COLO668 (cell line): ENCODE results near the gene SNAP29.
"Not testable (repeated sequence)": the region's sequence is repeated elsewhere in the genome, so short reads cannot be mapped to it uniquely, and the experiment has no call there.

Source experiments
- DNase-seq: peaks from one replicate; lab custom pipeline; 2025; ENCODE audit not compliant: unreplicated experiment; lab: John Stamatoyannopoulos, UW

SNAP29 gene

GRCh38 chr22:20834206-20834605 lies 24.6 kb upstream of the SNAP29 start:
- no peak for DNase-seq

- DNase-seq = no peak
Measured at GRCh38 chr22:20834725-20835124, 24.1 kb upstream of the SNAP29 start.

- DNase-seq = no peak
Measured at GRCh38 chr22:20836987-20837823, 21.6 kb upstream of the SNAP29 start.

GRCh38 chr22:20839354-20839753 lies 19.5 kb upstream of the SNAP29 start:
- not testable (repeated sequence) for DNase-seq

- no peak for DNase-seq
Measured at GRCh38 chr22:20839837-20840645, 18.8 kb upstream of the SNAP29 start.

GRCh38 chr22:20840646-20841371 lies 18.0 kb upstream of the SNAP29 start:
- DNase-seq = no peak

GRCh38 chr22:20843501-20843900 lies 15.3 kb upstream of the SNAP29 start:
- DNase-seq = no peak

- DNase-seq = no peak
Measured at GRCh38 chr22:20844055-20845037, 14.5 kb upstream of the SNAP29 start.

GRCh38 chr22:20847318-20847822 lies 11.4 kb upstream of the SNAP29 start:
- no peak for DNase-seq

GRCh38 chr22:20852076-20852475 lies 6.7 kb upstream of the SNAP29 start:
- DNase-seq = no peak

GRCh38 chr22:20852503-20852902 lies 6.3 kb upstream of the SNAP29 start:
- no peak for DNase-seq

- no peak for DNase-seq
Measured at GRCh38 chr22:20853236-20853660, 5.6 kb upstream of the SNAP29 start.

GRCh38 chr22:20857247-20857643 lies 1.6 kb upstream of the SNAP29 start:
- no peak for DNase-seq

- peak; percentile 87 for DNase-seq
Measured at GRCh38 chr22:20857838-20858614, 781 bp upstream of the SNAP29 start.

GRCh38 chr22:20859615-20860014 lies 808 bp downstream of the SNAP29 start:
- DNase-seq = peak; percentile 20

GRCh38 chr22:20862540-20862939 lies 3.7 kb downstream of the SNAP29 start:
- no peak for DNase-seq

- DNase-seq = no peak
Measured at GRCh38 chr22:20863366-20863765, 4.6 kb downstream of the SNAP29 start.

- no peak for DNase-seq
Measured at GRCh38 chr22:20864186-20864908, 5.5 kb downstream of the SNAP29 start.

- no peak for DNase-seq
Measured at GRCh38 chr22:20865331-20865730, 6.5 kb downstream of the SNAP29 start.
